HCT116 (cell line): Measurements from ENCODE around the gene NUP210. TPM values are rescaled to one million over a fixed set of nuclear protein-coding genes. Genes with fewer than 3 reads are reported as not detected.

Experiments
- ATAC-seq: fragments of 200-7000 bp; cut with Tn5 transposase; 2 replicates; pipeline ENCODE4 v1.9.1; 2020; ENCODE audit warnings: mild to moderate bottlenecking, moderate library complexity
- BruUV-seq: library from RNA; stranded (reverse); fragments of 400-500 nt; replicated peaks from 2 replicates; lab custom pipeline; 2021; lab: Mats Ljungman, UMichigan
- CTCF ChIA-PET: fragments of 300-600 bp; sonication (Branson Sonifier 250); formaldehyde crosslinking; loops from one replicate; lab custom pipeline; 2021; ENCODE audit warnings: antibody characterized with exemption; lab: Charles Lee
- POLR2A ChIA-PET: fragments of 300-600, 350-600 bp; sonication (Branson Sonifier 250); formaldehyde crosslinking; loops from one replicate; lab custom pipeline; 2021; ENCODE audit warnings: antibody characterized with exemption; lab: Charles Lee
- RAD21 ChIA-PET, 2 experiments: fragments of 300-600 bp; sonication (Branson Sonifier 250); formaldehyde crosslinking; loops; one replicate each; lab custom pipeline; 2023; ENCODE audit warnings: low total read pairs in 2 of 2; ENCODE audit not compliant: uncharacterized antibody in 2 of 2, unreplicated experiment in 2 of 2, low non-redundant PET in 1 of 2; lab: Charles Lee
- DNase-seq: peaks from one replicate; pipeline ENCODE4 v3.0.0-alpha.2; 2010; ENCODE audit warnings: low read depth, low spot score
- H2AFZ ChIP-seq: fragments of 200-600 bp; shearing (Covaris generic), sonication (generic); 2 replicates; pipeline ENCODE4 v1.6.1; 2017; ENCODE audit warnings: low read depth, mixed run types, mixed read lengths, antibody characterized with exemption, low read length; ENCODE audit not compliant: poor library complexity, severe bottlenecking
- H3K27ac ChIP-seq: 2 replicates; pipeline ENCODE4 v1.5.1; 2012; ENCODE audit warnings: low read depth, low read length
- H3K27me3 ChIP-seq: fragments of 200-600 bp; sonication (generic); 2 replicates; pipeline ENCODE4 v1.6.1; 2016; ENCODE audit warnings: mixed run types, low read length, mixed read lengths; ENCODE audit not compliant: insufficient read depth
- H3K36me3 ChIP-seq, 2 experiments: fragments of 200-500 bp in 1 of 2; fragments of 200-600 bp in 1 of 2; sonication (Bioruptor generic) in 1 of 2; sonication (generic) in 1 of 2; 2 replicates each; pipeline versions ENCODE4 v1.5.1 to v1.6.1; 2014 to 2016; ENCODE audit warnings: low read length in 2 of 2, inconsistent platforms in 1 of 2, mixed read lengths in 1 of 2, mixed run types in 1 of 2; ENCODE audit not compliant: insufficient read depth in 2 of 2, control insufficient read depth in 1 of 2
- H3K4me1 ChIP-seq, 2 experiments: fragments of 200-600 bp in 1 of 2; sonication (generic) in 1 of 2; 2 replicates each; pipeline versions ENCODE4 v1.5.1 to v1.6.1; 2012 to 2017; ENCODE audit warnings: low read length in 2 of 2, inconsistent platforms in 1 of 2, mild to moderate bottlenecking in 1 of 2, mixed read lengths in 1 of 2, mixed run types in 1 of 2, moderate library complexity in 1 of 2; ENCODE audit not compliant: insufficient read depth in 2 of 2, control insufficient read depth in 1 of 2
- H3K4me2 ChIP-seq: fragments of 200-600 bp; sonication (generic); 2 replicates; pipeline ENCODE4 v1.6.1; 2017; ENCODE audit warnings: mixed run types, low read length, mixed read lengths
- H3K4me3 ChIP-seq, 2 experiments: fragments of 200-600 bp in 1 of 2; sonication (generic) in 1 of 2; replicated peaks in 1 of 2; 2 replicates each; pipeline ENCODE4 v1.5.1; 2011 to 2016; ENCODE audit warnings: low read length in 2 of 2, control low read depth in 1 of 2, low read depth in 1 of 2, mild to moderate bottlenecking in 1 of 2, mixed read lengths in 1 of 2, mixed run types in 1 of 2
- H3K79me2 ChIP-seq: fragments of 200-600 bp; sonication (generic); 2 replicates; pipeline ENCODE4 v1.6.1; 2017; ENCODE audit warnings: mild to moderate bottlenecking, mixed run types, low read length, moderate library complexity, mixed read lengths; ENCODE audit not compliant: insufficient read depth
- H3K9ac ChIP-seq: fragments of 200-600 bp; sonication (generic); 2 replicates; pipeline ENCODE4 v1.6.1; 2016; ENCODE audit warnings: low read length, mixed read lengths
- H3K9me2 ChIP-seq: fragments of 200-600 bp; sonication (generic), shearing (Covaris generic); 2 replicates; pipeline ENCODE4 v1.6.1; 2017; ENCODE audit warnings: mixed run types, mild to moderate bottlenecking, moderate library complexity; ENCODE audit not compliant: insufficient read depth
- H3K9me3 ChIP-seq, 2 experiments: fragments of 200-500 bp in 1 of 2; fragments of 200-600 bp in 1 of 2; sonication (Bioruptor generic) in 1 of 2; sonication (generic) in 1 of 2; 2 replicates each; pipeline ENCODE4 v1.6.1; 2014 to 2017; ENCODE audit warnings: low read length in 2 of 2, mixed read lengths in 2 of 2, inconsistent platforms in 1 of 2, low read depth in 1 of 2, mild to moderate bottlenecking in 1 of 2, mixed run types in 1 of 2, moderate library complexity in 1 of 2; ENCODE audit not compliant: control insufficient read depth in 1 of 2, insufficient read depth in 1 of 2
- H4K20me1 ChIP-seq: fragments of 200-600 bp; sonication (generic), shearing (Covaris generic); 2 replicates; pipeline ENCODE4 v1.6.1; 2017; ENCODE audit warnings: mixed run types, mild to moderate bottlenecking, moderate library complexity; ENCODE audit not compliant: insufficient read depth
- ATF3 ChIP-seq: IDR thresholded peaks from 2 replicates; pipeline ENCODE4 v1.6.1; 2012
- EGR1 ChIP-seq: IDR thresholded peaks from 2 replicates; pipeline ENCODE4 v1.6.1; 2012; ENCODE audit warnings: low read depth
- ELF1 ChIP-seq: IDR thresholded peaks from 2 replicates; pipeline ENCODE4 v1.6.1; 2012; ENCODE audit warnings: low read depth, borderline replicate concordance
- FOSL1 ChIP-seq: IDR thresholded peaks from 2 replicates; pipeline ENCODE4 v1.6.1; 2012; ENCODE audit warnings: low read depth
- POLR2AphosphoS5 ChIP-seq: IDR thresholded peaks from 2 replicates; pipeline ENCODE4 v1.6.1; 2011; ENCODE audit warnings: mild to moderate bottlenecking, low read depth, low read length, moderate library complexity
- RAD21 ChIP-seq: IDR thresholded peaks from 2 replicates; pipeline ENCODE4 v1.6.1; 2012; ENCODE audit warnings: low read depth, mild to moderate bottlenecking
- SIN3A ChIP-seq: IDR thresholded peaks from 2 replicates; pipeline ENCODE4 v1.6.1; 2012; ENCODE audit warnings: low read depth
- ZBTB33 ChIP-seq: IDR thresholded peaks from 2 replicates; pipeline ENCODE4 v1.6.1; 2011; ENCODE audit warnings: mild to moderate bottlenecking, low read length, moderate library complexity; ENCODE audit not compliant: insufficient replicate concordance; ENCODE audit errors: extremely low read depth
- ZNF274 ChIP-seq: fragments of 200-500 bp; sonication (Bioruptor generic); IDR thresholded peaks from 2 replicates; pipeline ENCODE4 v1.6.1; 2014; ENCODE audit warnings: mild to moderate bottlenecking, low read depth, low read length, inconsistent platforms
- intact Hi-C: fragments of 100-400 bp; cut with micrococcal nuclease; formaldehyde crosslinking; loops from 2 replicates; pipeline ENCODE4 v1.10.0; 2022
- total RNA-seq: library from RNA; stranded (reverse); gene quantifications from one replicate; pipeline ENCODE4 v1.2.1, GENCODE V29; 2021; ENCODE audit not compliant: unreplicated experiment

Gene NUP210
- total RNA-seq, 1 experiment from 2014 or later, result 74.9 TPM

- POLR2A ChIA-PET, result no interaction called here
- Histone ChIP-seq H3K4me3 (no peak overlapping the region), H3K9me3 (no peaks in the 10 kb centered on the region), H3K79me2 (no peaks in the 10 kb centered on the region; the same call in 1 of the 2 replicates), H3K36me3 (no peaks in the 10 kb centered on the region), H3K4me2 (no peak overlapping the region), H3K9me2 (no peaks in the 10 kb centered on the region), H3K27me3 (no peaks in the 10 kb centered on the region), H3K27ac (no peak overlapping the region), H2AFZ (no peak overlapping the region), H4K20me1 (no peaks in the 10 kb centered on the region), H3K4me1 (peaks cover 4 to 10% of the 10 kb centered on the region in 2 experiments), H3K9ac (no peak overlapping the region)
- BruUV-seq, result no TSS peak
- ATAC-seq (no peak), DNase-seq (no peak)
- intact Hi-C loops, result no loop called here
- no peak for TF ChIP-seq ZNF274
- no peak for TF ChIP-seq ATF3
- TF ChIP-seq POLR2AphosphoS5, result no peak
- TF ChIP-seq RAD21, result no peak
- TF ChIP-seq ELF1, result no peak
- TF ChIP-seq FOSL1, result no peak
- TF ChIP-seq EGR1, result no peak
- no peak for TF ChIP-seq SIN3A
- no peak for TF ChIP-seq ZBTB33
- CTCF ChIA-PET, result no interaction called here
- RAD21 ChIA-PET, result no interaction called here
Observed at GRCh38 chr3:13424865-13425617, 4.9 kb upstream of the NUP210 start.
